ENCODE results near the gene DBT.
"Not testable (repeated sequence)": the region's sequence is repeated elsewhere in the genome, so short reads cannot be mapped to it uniquely, and the experiment has no call there.

DBT gene

DNA sequence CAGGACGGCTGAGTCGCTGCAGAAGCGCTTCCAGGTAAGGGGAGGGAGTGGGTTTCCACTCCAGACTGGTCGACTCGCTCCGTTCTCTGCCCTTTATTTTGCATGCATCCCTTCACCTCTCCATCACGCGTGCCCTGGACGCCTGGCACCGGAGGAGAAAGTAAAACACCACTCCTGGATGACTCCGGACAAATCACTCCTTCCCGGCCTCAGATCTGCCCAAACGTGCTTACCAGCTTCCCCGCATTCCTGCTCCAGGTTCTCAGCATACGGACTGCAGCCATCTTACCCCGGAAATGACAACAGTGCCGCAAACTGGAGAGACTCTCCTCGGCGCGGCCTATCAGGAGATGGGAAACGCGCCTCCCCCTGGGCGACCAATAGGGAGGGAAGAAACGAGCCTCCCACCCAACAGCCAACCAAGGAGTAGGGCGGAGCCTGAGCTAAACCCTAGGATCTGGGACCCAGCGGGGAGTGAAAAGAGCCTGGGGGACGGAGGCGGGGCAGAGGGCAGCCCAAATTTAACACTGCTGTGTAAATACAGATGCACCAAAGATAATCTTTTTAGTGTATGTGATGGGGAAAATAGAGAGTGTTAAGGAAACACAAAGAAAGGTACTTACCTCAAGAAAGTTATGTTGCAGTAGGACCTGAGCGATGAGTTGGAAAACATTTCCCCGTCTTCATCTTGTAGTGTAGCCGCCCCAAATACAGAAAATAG lies at the start of gene DBT:
DBT (minus strand) TSS at position 298 of the 721 bp plus-strand sequence; CDS start at position 284, 14 bp downstream.
- DNase-seq: peak; percentile 95

DNA sequence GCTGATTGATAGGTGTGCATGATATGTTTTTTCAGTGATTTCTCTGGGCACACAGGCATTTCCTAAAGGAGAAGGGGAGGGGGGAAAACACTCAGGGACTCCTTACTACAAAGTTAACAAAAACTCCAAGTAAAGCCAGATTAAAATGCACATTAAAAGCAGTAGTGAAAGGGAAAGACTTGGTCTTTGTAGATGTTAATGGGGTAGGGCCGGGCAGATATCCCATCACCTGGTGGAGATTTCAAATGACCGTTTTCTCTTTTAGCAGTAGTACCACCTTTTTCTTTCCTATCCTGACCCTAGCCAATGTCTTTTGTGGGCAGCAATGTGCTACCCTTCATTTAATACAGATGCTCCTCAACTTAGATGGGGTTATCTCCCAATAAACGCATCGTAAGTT lies 48.9 kb upstream of the DBT start:
- DNase-seq: no peak

DNA sequence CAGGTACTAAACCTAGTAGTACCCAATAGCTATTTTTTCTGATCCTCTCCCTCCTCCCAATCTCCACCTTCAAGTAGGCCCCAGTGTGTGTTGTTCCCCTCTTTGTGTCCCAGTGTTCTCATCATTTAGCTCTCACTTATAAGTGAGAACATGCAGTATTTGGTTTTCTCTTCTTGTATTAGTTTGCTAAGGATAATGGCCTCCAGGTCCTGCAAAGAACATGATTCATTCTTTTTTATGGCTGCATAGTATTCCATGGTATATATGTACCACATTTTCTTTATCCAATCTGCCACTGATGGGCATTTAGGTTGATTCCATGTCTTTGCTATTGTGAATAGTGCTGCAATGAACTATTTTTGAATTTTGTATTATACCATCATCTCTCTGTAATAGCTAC lies 47.4 kb upstream of the DBT start:
- DNase-seq: not testable (repeated sequence)

DNA sequence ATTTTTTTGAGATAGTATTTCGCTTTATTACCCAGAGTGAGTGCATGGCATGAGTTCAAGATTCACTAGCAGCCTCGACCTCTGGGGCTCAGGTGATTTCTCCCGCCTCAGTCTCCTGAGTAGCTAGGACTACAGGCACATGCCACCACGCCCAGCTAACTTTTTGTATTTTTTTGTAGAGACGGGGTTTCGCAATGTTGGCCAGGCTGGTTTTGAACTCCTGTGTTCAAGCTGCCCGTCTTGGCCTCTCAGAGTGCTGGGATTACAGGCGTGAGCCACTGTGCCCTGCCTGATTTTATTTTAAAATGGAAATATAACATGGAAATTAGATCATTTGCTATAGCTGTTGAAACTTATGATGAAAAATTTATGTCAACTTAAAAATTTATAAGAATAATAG lies 46.5 kb upstream of the DBT start:
- DNase-seq: no peak

DNA sequence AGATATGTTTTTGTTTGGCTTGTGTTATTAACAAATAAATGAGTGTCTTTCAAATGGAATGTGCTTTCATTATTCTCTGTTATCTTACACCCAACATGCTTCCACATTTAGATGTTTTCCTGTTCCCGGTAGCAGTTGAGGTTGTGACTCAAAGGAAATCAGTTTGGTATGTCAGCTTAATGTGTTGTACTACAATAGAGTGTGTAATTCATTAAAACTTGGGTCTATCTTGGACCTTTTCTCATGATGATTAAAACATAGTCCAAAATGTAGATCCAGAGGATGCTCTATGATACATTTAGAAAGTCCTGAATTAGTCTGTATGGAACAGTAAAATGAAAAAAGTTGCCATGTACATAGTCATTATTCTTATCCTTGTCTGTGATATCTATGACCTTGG lies 43.1 kb upstream of the DBT start:
- DNase-seq: no peak

DNA sequence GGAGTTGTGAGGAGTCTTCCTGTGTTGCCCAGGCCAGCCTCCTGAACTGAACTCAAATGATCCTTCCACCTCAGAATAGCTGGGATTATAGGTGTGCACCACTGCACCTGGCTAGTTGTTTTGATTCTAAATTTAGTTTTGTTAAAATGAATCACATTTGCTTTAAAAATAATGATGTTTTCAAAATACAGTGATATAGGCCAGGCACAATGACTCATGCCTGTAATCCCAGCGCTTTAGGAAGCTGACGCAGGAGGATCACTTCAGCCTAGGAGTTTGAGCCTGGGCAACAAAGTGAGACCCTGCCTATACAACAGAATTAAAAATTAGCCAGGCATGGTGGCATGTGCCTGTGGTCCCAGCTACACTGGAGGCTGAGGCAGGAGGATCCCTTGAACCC lies 40.7 kb upstream of the DBT start:
- DNase-seq: no peak

DNA sequence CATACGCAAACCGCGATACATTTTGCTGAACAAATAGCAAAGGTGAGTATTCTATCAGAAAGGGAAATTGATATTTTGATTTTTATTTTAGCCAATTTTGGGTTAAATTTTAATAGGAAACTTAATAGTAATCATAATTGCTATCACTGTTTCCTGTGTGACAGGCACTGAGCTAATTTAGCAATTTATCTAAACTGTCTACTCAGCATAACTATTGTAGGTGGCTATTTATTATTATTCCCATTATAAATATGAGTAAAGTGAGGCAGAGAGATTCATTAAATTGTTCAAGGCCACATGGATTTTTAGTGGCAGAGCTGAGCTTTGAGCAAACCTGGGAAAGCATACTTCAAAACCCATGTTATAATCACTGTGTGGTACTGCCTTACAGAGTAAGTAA lies 37.5 kb upstream of the DBT start:
- no peak for DNase-seq

DNA sequence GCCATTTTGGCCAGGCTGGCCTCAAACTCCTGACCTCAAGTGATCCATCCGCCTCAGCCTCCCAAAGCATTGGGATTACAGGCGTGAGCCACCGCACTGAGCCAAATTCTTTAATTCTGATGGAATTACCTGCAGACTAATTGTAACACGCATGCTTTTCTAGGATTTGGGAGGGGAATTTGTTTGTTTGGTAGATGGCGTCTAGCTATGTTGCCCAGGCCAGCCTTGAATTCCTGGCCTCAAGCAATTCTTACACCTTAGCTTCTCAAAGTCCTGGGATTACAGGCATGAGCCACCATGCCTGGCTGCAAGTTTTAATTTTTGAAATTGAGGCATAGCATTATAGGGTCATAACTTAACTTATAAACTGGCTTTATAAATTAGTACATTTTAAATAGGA lies 35.0 kb upstream of the DBT start:
- DNase-seq: no peak

DNA sequence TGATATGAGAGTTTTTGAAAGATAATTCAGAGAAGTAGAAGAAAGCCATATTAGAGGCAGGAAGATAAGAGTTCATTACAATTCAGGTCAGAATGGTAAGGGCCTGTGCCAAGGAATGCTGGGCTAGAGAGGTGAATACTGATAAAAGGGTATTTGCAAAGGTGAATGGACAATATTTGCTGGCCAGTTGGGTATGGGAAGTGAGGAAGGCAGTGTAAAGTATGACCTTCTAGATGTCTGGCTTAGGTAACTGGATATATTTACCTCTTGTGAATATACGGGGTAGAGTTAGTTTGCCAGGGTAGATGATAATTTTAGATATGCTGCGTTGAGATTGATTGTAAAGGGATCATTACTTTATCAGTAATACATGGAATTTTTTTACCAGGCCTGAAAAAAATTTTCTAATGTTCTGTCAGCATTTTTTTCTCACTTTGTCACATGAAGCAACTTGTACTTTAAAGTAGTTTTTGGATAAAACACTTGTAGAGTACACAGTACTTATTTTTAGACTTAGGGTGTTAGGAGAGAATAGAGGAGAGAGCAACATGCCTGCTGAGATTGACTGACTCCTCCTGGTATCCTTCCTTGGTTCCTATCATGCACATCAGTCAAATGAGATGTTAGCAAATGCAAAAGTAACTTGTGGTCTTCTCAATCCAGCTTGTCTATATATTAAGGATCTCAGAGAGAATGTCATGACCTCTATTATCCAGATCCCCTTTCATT lies 30.5 kb upstream of the DBT start:
- DNase-seq: no peak

DNA sequence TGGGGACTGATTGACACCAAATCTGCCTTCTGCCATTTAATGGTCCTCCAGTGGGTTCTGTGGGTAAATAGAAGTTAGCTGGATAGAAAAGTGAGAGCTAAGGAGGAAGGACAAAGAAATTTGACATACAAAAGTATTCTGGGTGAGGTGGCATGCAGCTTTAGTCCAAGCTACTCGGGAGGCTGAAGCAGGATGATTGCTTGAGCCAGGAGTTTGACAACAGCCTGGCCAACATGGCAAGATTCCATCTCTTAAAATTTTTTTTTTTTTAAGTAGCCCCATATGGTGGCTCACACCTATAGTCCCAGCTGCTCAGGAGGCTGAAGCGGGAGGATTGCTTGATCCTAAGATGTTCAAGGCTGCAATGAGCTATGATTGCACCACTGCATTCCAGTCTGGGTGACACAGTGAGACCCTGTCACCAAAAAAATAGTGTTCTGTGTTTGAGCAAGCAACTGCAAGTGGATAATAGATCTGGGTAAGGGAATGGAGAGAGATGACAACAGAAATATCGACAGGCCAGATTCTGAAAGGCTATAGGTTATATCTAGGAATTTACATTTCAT lies 29.8 kb upstream of the DBT start:
- DNase-seq: no peak

DNA sequence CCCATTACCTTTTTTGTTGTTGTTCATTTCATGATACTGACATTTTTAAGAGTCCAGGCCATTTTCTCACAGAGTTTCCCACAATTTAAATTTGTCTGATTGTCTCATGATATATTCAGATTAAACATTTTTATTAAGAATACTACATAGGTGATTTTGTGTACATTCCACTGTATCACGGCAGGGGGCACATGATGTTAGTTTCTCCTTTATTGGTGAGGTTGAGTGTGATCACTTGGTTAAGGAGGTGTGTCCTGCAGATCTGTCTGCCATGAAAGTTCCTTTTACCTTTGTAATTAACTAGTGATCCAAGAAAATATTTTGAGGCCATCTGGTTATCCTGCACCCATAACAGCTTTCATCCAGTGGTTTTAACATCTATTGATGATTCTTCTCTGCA lies 28.2 kb upstream of the DBT start:
- no peak for DNase-seq

DNA sequence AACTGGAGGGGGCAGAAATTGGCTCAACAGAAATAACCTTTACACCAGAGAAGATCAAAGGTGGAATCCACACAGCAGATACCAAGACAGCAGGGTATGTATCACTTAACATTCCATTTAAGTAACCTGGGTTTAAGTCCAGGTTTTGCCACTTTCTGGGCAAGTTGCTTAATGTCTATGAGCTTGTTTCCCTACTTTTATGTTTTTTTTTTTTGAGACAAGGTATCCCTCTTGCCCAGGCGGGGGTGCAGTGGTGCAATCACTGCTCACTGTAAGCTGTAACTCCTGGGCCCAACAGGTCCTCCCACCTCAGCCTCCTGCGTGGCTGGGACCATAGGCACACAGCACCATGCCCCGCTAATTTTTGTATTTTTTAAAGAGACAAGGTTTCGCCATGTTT lies 18.6 kb upstream of the DBT start:
- no peak for DNase-seq

DNA sequence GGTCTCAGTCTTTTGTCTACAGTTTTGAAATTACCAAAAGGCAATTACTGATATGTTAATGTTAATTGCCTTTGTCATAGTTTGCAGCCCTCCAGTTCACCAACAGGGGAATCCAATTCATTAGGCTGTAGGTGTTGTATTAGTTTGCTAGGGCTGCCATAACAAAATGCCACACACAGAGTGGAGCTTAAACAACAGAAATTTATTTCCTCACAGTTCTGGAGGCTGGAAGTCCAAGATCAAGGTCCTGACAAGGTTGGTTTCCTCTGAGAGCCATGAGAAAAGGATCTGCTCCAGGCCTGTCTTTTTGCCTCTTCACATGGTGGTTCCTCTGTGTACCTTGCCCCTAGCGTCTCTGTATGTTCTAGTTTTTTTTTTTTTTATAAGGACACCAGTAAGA lies 17.6 kb upstream of the DBT start:
- DNase-seq: no peak

DNA sequence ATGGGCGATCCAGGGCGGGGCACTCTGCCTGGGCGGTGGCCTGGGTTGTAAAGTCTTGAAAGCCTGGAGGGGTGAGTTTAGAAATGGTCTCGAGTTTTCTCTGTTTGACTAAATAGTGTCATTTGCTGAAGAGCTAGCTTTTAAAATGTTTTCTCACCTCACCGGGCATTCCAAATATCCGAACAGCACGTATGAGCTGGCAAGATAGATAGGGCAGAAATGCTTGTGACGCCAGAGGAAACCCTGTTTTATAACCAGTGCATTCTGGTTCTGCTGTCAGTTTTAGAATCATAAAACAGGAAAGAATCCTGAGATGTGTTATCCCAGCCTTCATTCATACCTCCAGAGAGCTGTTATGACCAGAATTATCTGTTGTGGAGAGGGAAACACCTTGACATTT lies 17.1 kb upstream of the DBT start:
- DNase-seq: peak; percentile 30

DNA sequence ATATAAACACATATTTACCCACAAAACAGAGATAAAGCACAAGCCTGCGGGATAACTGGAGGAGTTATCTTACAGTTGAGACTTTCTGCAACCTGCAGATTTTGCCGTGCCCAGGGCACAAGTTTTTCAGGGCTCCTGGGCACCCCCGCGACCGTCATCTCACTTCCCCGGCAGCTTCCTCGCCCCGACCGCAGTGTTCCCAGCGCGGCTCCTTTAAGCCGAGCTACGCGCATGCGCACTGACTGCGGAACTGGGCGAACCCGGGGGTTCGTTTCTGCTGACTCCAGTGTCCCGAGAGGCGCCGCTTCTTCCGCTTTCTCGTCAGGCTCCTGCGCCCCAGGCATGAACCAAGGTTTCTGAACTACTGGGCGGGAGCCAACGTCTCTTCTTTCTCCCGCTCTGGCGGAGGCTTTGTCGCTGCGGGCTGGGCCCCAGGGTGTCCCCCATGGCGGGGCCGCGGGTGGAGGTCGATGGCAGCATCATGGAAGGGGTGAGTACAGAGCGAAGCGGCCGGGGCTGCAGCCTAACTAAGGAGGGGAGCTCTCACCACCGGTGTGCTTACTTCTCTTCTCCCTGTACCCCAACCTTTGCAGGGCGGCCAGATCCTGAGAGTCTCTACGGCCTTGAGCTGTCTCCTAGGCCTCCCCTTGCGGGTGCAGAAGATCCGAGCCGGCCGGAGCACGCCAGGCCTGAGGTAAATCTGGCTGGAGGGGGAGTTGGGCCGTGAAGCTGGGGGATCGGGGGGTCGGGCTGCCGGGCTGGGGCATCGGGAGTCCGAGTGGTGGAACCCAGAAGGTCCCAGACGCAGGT lies 16.5 kb upstream of the DBT start, which contains the start of gene RTCA:
RTCA (plus strand) TSS at position 286 of the 810 bp plus-strand sequence; CDS start at position 446, 160 bp downstream.
- DNase-seq: peak; percentile 94

DNA sequence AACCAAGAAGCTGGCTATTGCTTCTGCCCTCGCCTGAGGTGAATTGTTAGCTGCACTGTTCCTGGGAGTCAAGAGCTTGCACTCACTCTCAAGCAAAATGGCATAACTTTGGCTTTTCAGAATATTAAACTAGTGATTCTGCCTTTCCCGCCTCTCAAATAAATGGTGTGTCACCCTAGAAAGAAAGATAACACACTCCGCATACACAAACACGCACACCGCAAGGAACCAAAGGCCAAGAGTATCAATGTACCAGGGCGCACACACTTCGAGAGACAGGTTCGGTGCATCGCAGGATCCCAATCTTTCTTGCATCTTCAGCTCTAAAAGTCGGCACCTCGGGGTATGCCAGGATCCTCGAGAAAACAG lies 15.9 kb upstream of the DBT start:
- peak; percentile 64 for DNase-seq

DNA sequence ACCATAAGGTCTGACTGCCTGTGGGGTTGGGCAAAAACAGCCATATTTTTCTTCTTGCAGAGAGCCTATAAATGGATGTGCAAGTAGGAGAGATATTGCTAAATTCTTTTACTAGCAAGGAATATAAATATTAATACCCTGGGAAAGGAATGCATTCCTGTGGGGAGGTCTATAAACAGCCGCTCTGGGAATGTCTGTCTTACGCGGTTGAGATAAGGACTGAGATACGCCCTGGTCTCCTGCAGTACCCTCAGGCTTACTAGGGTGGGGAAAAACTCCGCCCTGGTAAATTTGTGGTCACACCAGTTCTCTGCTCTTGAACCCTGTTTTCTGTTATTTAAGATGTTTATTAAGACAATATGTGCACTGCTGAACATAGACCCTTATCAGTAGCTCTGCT lies 14.4 kb upstream of the DBT start:
- DNase-seq: not testable (repeated sequence)

DNA sequence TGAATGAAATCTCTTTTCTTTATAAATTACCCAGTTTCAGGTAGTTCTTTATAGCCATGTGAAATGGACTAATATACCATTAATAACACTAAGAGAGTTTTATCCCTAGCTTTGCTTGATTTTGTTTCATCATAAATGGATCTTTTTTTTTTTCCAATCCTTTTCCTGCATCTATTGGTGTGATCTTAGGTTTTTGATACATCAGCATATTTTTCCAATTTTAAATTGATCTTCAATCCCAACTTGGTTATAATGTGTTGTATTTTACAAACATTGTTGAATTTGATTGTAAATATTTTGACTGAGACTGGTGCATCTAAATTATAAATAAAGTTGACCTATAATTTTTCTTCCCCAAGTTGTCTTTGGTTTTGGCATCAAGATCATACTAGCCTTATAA lies 12.1 kb upstream of the DBT start:
- no peak for DNase-seq

DNA sequence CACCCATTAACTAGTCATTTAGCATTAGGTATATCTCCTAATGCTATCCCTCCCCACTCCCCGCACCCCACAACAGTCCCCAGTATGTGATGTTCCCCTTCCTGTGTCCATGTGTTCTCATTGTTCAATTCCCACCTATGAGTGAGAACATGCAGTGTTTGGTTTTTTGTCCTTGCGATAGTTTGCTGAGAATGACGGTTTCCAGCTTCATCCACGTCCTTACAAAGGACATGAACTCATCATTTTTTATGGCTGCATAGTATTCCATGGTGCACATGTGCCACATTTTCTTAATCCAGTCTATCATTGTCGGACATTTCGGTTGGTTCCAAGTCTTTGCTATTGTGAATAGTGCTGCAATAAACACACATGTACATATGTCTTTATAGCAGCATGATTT lies 8.8 kb upstream of the DBT start:
- DNase-seq: not testable (repeated sequence)

DNA sequence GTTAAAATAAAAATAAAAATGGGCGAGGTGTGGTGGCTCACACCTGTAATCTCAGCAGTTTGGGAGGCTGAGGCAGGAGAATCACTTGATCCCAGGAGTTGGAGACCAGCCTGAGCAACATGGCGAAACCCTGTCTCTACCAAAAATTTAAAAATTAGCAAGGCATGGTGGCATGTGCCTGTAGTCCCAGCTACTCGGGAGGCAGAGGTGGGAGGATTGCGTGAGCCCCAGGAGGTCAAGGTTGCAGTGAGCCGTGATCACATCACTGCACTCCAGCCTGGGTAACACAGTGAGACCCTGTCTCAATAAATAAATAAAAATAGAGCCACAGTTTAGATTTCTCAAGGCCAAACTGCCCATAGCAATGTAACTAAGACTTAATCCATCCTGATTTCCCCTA lies 6.6 kb upstream of the DBT start:
- DNase-seq: not testable (repeated sequence)

DNA sequence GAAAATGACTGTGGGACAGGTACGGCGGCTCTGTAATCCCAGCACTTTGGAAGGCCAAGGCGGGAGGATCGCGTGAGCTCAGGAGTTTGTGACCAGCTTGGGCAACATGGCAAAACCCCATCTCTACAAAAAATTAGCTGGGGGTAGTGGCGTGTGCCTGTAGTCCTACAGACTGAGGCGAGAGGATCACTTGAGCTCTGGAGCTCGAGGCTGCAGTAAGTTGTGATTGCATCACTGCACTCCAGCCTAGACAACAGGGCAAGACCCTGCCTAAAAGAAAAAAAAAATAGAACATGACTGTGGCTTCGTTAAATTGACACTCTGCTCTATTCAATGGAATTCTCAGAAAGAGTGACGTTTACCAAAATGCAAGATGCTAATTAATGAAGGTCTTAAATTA lies 3.9 kb upstream of the DBT start:
- no peak for DNase-seq

DNA sequence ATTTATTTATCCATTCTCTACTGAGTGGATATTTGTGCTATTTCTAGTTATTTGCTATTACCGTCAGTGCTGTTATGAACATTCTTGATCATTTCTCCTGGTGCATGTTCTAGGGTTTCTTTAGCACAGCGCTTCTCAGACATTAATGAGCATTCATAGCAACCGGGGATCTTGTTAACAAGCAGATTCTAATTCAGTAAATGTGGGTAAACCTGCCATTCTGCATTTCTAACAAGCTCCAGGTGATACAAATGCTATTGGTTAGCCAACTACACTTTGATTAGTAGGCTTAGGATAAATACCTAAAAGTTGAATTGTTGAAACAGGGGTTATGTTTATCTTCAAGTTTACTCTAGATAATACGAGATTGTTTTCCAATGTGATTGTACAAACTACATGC lies 3.3 kb upstream of the DBT start:
- no peak for DNase-seq

DNA sequence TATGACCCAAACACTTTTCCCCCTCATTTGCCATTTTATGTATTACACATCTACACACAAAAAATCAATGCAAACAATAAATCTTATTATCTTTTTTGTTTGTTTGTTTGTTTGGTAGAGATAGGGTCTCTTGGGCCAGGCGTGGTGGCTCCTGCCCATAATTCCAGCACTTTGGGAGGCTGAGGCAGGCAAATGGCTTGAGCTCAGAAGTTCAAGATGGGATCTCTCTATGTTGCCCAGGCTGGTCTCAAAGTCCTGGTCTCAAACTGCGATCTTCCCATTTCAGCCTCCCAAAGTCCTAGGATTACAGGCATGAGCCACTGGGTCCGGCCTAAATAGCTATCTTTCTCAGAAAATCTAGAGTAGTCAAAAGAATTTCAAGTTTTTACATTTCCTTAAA lies 1.2 kb upstream of the DBT start:
- no peak for DNase-seq

DNA sequence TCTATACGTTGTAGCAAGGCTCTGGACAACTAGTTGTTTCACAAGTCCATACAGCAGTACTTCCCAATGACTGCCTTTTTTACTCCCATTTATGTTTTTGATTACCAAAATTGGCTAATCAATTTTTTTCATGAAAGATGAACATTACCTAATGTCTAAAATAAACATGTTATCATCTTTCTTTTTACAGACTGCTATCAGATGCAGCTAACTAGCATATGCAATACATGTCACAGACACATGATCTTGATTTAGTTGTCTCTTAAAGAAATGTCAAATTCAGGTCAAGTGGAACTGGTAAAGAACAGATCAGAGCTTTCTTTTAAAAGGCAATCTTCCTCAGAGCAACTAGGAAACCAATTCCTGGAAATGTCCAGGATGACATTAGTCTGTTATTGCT lies 630 bp upstream of the DBT start:
- no peak for DNase-seq

All from NCI-H69 (cell line).